Endothelial cell of umbilical vein (primary cell): ENCODE data around the gene SGSM2. TPM values are rescaled to one million over a fixed set of nuclear protein-coding genes. Genes with fewer than 3 reads are reported as not detected.

Source experiments
- BruUV-seq: library from RNA; stranded (reverse); fragments of 400-500 nt; replicated peaks from 2 replicates; lab custom pipeline; 2021; lab: Mats Ljungman, UMichigan
- CTCF ChIA-PET: fragments of 300-600, 350-600 bp; sonication (Branson Sonifier 250); formaldehyde crosslinking; loops from one replicate; lab custom pipeline; 2021; ENCODE audit warnings: antibody characterized with exemption, inconsistent platforms; lab: Charles Lee
- POLR2A ChIA-PET: fragments of 300-600, 350-600 bp; sonication (Branson Sonifier 250); formaldehyde crosslinking; loops from one replicate; lab custom pipeline; 2021; ENCODE audit warnings: antibody characterized with exemption, inconsistent platforms; lab: Charles Lee
- DNase-seq: peaks from one replicate; pipeline ENCODE4 v3.0.0-alpha.2; 2011; ENCODE audit warnings: low read depth, low spot score
- FAIRE-seq: peaks from 2 replicates; lab custom pipeline; 2011; peaks lifted over from hg19 to GRCh38; lab: Jason Lieb, UNC
- H2AFZ ChIP-seq: 2 replicates; pipeline ENCODE4 v1.6.0; 2012; ENCODE audit warnings: low read depth, low read length, control low read depth, inconsistent platforms
- H3K27ac ChIP-seq: 2 replicates; pipeline ENCODE4 v1.5.1; 2011; ENCODE audit warnings: low read depth, mild to moderate bottlenecking, control low read depth, low read length, moderate library complexity; ENCODE audit not compliant: insufficient read depth
- H3K27me3 ChIP-seq, 2 experiments: 2 replicates each; pipeline versions ENCODE4 v1.6.0 to v1.6.1; 2011; ENCODE audit warnings: low read length in 2 of 2, mixed read lengths in 1 of 2; ENCODE audit not compliant: control insufficient read depth in 2 of 2, insufficient read depth in 2 of 2
- H3K36me3 ChIP-seq, 2 experiments: 2 replicates in 1 of 2; 3 replicates in 1 of 2; pipeline ENCODE4 v1.5.1; 2011; ENCODE audit warnings: low read length in 2 of 2, mild to moderate bottlenecking in 1 of 2, moderate library complexity in 1 of 2; ENCODE audit not compliant: control insufficient read depth in 2 of 2, insufficient read depth in 2 of 2; ENCODE audit errors: extremely low read depth in 1 of 2
- H3K4me1 ChIP-seq: 3 replicates; pipeline ENCODE4 v1.5.1; 2011; ENCODE audit warnings: mild to moderate bottlenecking, low read length; ENCODE audit not compliant: control insufficient read depth, insufficient read depth; ENCODE audit errors: extremely low read depth
- H3K4me2 ChIP-seq: 2 replicates; pipeline ENCODE4 v1.6.1; 2011; ENCODE audit warnings: low read length, control low read depth, mixed read lengths; ENCODE audit not compliant: insufficient read depth
- H3K4me3 ChIP-seq, 3 experiments: fragments of 200-600 bp in 1 of 3; sonication (generic), shearing (Covaris generic) in 1 of 3; replicated peaks in 1 of 3; 2 replicates each; pipeline ENCODE4 v1.5.1; 2011 to 2016; ENCODE audit warnings: control low read depth in 3 of 3, low read length in 3 of 3, mild to moderate bottlenecking in 2 of 3, inconsistent platforms in 1 of 3, low read depth in 1 of 3, moderate library complexity in 1 of 3; ENCODE audit not compliant: insufficient read depth in 1 of 3
- H3K79me2 ChIP-seq: 2 replicates; pipeline ENCODE4 v1.6.0; 2012; ENCODE audit warnings: low read length, inconsistent platforms; ENCODE audit not compliant: control insufficient read depth, insufficient read depth
- H3K9ac ChIP-seq: replicated peaks from 2 replicates; pipeline ENCODE3; 2011; ENCODE audit warnings: low read length, control low read depth; ENCODE audit not compliant: insufficient read depth; ENCODE audit errors: extremely low read depth
- H3K9me1 ChIP-seq: replicated peaks from 3 replicates; pipeline ENCODE4 v1.6.0; 2011; ENCODE audit warnings: mild to moderate bottlenecking, low read length; ENCODE audit not compliant: control insufficient read depth, insufficient read depth; ENCODE audit errors: extremely low read depth
- H3K9me3 ChIP-seq: replicated peaks from 2 replicates; pipeline ENCODE4 v1.5.1; 2012; ENCODE audit warnings: low read length, inconsistent platforms; ENCODE audit not compliant: control insufficient read depth, insufficient read depth
- H4K20me1 ChIP-seq: replicated peaks from 2 replicates; pipeline ENCODE3; 2011; ENCODE audit warnings: mild to moderate bottlenecking, low read length; ENCODE audit not compliant: control insufficient read depth, insufficient read depth; ENCODE audit errors: extremely low read depth
- EZH2 ChIP-seq: IDR thresholded peaks from 2 replicates; pipeline ENCODE4 v1.6.1; 2012; ENCODE audit warnings: borderline replicate concordance, low read depth, mild to moderate bottlenecking, moderate library complexity, low read length, inconsistent platforms; ENCODE audit not compliant: severe bottlenecking
- FOS ChIP-seq: IDR thresholded peaks from 2 replicates; pipeline ENCODE4 v1.6.1; 2011; ENCODE audit warnings: mild to moderate bottlenecking, low read length, moderate library complexity, borderline replicate concordance; ENCODE audit not compliant: insufficient read depth
- GATA2 ChIP-seq: IDR thresholded peaks from 2 replicates; pipeline ENCODE4 v1.7.0; 2011; ENCODE audit warnings: low read depth, mild to moderate bottlenecking, moderate library complexity, mixed read lengths, low read length; ENCODE audit not compliant: insufficient read length, insufficient read depth
- JUN ChIP-seq: IDR thresholded peaks from 2 replicates; pipeline ENCODE4 v1.6.1; 2011; ENCODE audit warnings: borderline replicate concordance, low read depth; ENCODE audit not compliant: insufficient read length, insufficient read depth
- MAX ChIP-seq: IDR thresholded peaks from 2 replicates; pipeline ENCODE4 v1.6.1; 2011; ENCODE audit not compliant: insufficient read depth, insufficient read length
- MYC ChIP-seq: IDR thresholded peaks from one replicate; pipeline ENCODE4 v1.6.1; 2011; ENCODE audit warnings: mild to moderate bottlenecking, low read depth, low read length
- POLR2A ChIP-seq: IDR thresholded peaks from 2 replicates; pipeline ENCODE4 v1.6.1; 2012; ENCODE audit warnings: low read depth, mild to moderate bottlenecking, control low read depth, low read length
- POLR2AphosphoS5 ChIP-seq: IDR thresholded peaks from 2 replicates; pipeline ENCODE4 v1.6.1; 2012; ENCODE audit warnings: low read depth, mild to moderate bottlenecking, control low read depth, low read length, moderate library complexity; ENCODE audit not compliant: insufficient read depth
- dilution Hi-C: fragments of 300-500 bp; cut with MboI; formaldehyde crosslinking; loops from one replicate; pipeline ENCODE4 v1.15.0; 2019; ENCODE audit warnings: low sequenced_read_pairs; ENCODE audit not compliant: extremely low pct_ligation_motif_present
- intact Hi-C: fragments of 100-400 bp; cut with micrococcal nuclease; formaldehyde crosslinking; loops from one replicate; pipeline ENCODE4 v1.10.0; 2022
- polyA plus RNA-seq, 4 experiments: library from polyadenylated mRNA; depleted of rRNA in 3 of 4; stranded (reverse) in 3 of 4; unstranded in 1 of 4; fragments of >200 nt; gene quantifications; 2 replicates each; pipeline versions ENCODE4 v1.2.1 to v1.2.3, GENCODE V29; 2011 to 2012; ENCODE audit warnings: missing spikeins in 1 of 4
- total RNA-seq: library from RNA; stranded (reverse); gene quantifications from 2 replicates; pipeline ENCODE4 v1.2.3, GENCODE V29; 2021
- TF ChIP-seq, protein P1 (sequence below), 2 donors: IDR thresholded peaks; 1 replicate in 1 of 2; 2 replicates in 1 of 2; pipeline ENCODE4 v1.5.1; 2011; ENCODE audit warnings: low read length in 2 of 2, mild to moderate bottlenecking in 2 of 2, moderate library complexity in 2 of 2, control low read depth in 1 of 2, inconsistent platforms in 1 of 2, low read depth in 1 of 2; ENCODE audit not compliant: insufficient read depth in 1 of 2; ENCODE audit errors: extremely low read depth in 1 of 2

The SGSM2 gene
- total and polyA plus RNA-seq, 2 donors (not counting 3 experiments of a cell fraction or from before 2014, with no cell fraction given): 61.6 to 94.5 TPM

GRCh38 chr17:2309338-2310154, 27.8 kb upstream of the SGSM2 start:
- no peaks in the 10 kb centered on the region for H3K79me2 ChIP-seq
- H3K36me3 ChIP-seq: no peaks in the 10 kb centered on the region
- H2AFZ ChIP-seq: no peak overlapping the region
- no peak overlapping the region for H3K4me2 ChIP-seq
- H4K20me1 ChIP-seq: no peaks in the 10 kb centered on the region
- dilution Hi-C loops: no loop called here
- H3K4me3 ChIP-seq: no peak overlapping the region
- H3K9ac ChIP-seq: peak overlapping the region; percentile 2
- ChIA-PET POLR2A (no interaction called here), CTCF (interaction anchor here (1.4 kb wide), 1 partner anchor 51 kb away, joined by 4 read pairs; no protein-coding TSS in a partner anchor)
- DNase-seq: no peak
- H3K4me1 ChIP-seq: no peaks in the 10 kb centered on the region
- no peaks in the 10 kb centered on the region for H3K9me3 ChIP-seq
- BruUV-seq: no TSS peak
- FAIRE-seq: no peak
- no peaks in the 10 kb centered on the region for H3K9me1 ChIP-seq
- intact Hi-C loops: no loop called here
- H3K27ac ChIP-seq: no peak overlapping the region
- TF ChIP-seq FOS (no peak), POLR2A (no peak), GATA2 (no peak), MYC (no peak), JUN (no peak), EZH2 (no peak), MAX (no peak), POLR2AphosphoS5 (no peak)
- TF ChIP-seq, protein P1, sequence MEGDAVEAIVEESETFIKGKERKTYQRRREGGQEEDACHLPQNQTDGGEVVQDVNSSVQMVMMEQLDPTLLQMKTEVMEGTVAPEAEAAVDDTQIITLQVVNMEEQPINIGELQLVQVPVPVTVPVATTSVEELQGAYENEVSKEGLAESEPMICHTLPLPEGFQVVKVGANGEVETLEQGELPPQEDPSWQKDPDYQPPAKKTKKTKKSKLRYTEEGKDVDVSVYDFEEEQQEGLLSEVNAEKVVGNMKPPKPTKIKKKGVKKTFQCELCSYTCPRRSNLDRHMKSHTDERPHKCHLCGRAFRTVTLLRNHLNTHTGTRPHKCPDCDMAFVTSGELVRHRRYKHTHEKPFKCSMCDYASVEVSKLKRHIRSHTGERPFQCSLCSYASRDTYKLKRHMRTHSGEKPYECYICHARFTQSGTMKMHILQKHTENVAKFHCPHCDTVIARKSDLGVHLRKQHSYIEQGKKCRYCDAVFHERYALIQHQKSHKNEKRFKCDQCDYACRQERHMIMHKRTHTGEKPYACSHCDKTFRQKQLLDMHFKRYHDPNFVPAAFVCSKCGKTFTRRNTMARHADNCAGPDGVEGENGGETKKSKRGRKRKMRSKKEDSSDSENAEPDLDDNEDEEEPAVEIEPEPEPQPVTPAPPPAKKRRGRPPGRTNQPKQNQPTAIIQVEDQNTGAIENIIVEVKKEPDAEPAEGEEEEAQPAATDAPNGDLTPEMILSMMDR (IDR thresholded peaks at IDR 0.05; ENCODE audit: extremely low read depth in 1 of 2, insufficient read depth in 1 of 2, low read depth in 1 of 2, low read length in 2 of 2): no peak
- no peaks in the 10 kb centered on the region for H3K27me3 ChIP-seq
